NOMO-1 treated with dmso at 0.1 percent for 144 hours (cell line): ENCODE measurements around the gene SLC4A1.

ENCODE experiments used
- DNase-seq: peaks from one replicate; lab custom pipeline; 2025; ENCODE audit not compliant: unreplicated experiment; lab: John Stamatoyannopoulos, UW

The SLC4A1 gene

DNA sequence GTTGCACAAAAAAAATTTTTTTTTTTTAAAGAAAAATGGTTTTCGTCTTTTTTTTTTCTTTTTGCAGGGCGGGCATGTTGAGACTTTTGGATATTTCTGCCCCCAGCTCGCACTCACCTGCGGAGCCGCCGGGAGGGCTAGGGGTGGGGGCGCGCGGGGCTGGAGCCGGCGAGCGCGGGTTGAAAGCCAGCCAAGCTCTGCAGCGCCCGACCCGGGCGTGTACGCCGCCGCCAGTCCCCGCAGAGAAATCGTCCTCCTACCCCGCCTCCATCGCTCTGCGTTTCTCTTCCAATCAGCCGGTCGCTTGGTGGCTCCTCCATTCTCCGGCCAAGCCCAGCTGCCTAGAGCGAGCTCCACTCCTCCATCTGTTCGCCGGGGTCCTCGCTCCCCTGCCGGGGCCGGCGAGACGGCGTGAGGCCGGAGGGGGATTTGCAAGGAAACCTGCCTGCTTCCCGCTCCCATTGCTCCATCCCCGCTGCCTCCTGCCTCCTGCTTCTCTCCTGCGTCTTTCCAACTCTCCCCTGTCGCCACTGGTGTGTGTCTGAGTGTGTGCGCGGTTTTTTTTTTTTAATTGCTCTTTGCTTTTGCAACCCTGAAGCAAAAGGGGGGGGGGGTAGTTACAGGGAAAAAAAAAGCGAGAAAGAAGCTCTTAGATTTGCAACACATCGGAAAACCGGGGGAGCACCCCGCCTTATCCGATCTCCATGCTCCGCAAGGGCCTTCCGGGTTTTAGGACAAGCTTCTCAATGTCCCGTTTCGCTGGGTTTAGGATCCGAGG is 46.7 kb downstream of the SLC4A1 start:
- peak; percentile 40 for DNase-seq

DNA sequence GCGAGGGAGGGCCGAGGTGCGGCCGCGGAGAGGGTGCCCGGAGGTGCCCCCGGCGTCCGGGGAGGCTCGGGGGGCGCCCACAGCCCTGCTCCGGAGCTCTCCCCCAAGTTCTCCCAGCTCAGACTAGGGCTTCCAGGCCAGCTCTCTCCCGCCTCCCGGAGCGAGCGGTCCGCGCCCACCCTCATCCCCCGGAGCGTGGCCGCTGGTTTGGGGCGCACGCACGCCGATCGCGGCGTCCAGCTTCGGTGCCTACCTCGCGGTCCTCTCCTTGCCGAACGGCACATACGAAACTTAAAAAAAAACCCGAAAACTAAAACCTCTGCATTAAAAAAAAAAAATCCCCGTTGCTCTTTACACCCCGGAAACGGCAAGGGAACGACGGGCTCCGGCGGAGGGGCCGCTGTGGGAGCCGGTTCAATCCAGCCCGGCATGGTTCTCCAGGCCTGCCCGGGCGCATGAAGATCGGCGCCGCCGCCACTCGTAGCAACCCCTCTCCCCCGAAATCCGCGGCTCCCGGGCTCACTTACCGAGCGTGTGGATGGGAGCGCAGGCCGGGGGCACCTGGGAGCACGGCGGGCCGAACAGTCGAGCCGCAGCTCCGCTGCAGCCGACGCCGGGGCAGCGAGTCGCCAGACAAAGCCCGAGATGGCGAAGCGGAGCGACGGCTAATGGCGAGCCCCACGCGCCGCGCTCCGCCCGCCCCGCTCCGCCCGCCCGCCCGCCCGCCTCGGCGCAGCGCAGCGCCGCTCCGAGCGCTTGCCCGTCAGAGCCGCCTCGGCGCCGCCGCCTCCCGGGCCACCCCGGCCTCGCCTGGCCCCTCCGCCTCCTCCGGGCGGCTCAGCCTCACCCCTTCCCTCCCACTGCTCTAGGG is 47.5 kb downstream of the SLC4A1 start:
- peak; percentile 19 for DNase-seq

GRCh38 chr17:44219616-44220212 is 48.2 kb downstream of the SLC4A1 start, which contains the start of gene UBTF:
Gene UBTF (minus strand): TSS chr17:44219675. CDS start chr17:44218229, 1,446 bp downstream.
- DNase-seq = peak; percentile 48

GRCh38 chr17:44219108-44219615 is 48.8 kb downstream of the SLC4A1 start:
- peak; percentile 39 for DNase-seq

GRCh38 chr17:44218344-44219107 is 49.4 kb downstream of the SLC4A1 start:
- DNase-seq = peak; percentile 89

- no peak for DNase-seq
These were observed 50.1 kb downstream of the SLC4A1 start for GRCh38 chr17:44217738-44218343.

DNA sequence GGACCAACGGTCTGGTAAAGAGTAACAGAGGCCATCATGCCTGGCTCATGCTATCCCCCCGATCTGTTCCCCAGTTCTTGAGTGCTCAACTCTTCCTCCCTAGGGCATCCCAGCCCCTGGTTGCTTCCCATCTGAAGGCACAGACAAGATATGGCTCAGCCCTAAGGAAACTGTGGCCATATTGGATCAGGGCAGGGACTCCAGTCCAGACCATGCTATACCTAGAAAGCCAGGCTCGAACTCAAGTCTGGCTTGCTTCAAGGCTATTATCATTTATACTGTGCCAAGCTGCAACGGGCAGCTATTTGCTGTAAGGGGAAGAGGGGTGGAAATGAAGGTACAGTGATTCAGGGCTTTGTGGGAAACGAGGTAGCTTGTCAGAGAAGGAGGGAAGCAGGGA is 51.2 kb downstream of the SLC4A1 start:
- no peak for DNase-seq

DNA sequence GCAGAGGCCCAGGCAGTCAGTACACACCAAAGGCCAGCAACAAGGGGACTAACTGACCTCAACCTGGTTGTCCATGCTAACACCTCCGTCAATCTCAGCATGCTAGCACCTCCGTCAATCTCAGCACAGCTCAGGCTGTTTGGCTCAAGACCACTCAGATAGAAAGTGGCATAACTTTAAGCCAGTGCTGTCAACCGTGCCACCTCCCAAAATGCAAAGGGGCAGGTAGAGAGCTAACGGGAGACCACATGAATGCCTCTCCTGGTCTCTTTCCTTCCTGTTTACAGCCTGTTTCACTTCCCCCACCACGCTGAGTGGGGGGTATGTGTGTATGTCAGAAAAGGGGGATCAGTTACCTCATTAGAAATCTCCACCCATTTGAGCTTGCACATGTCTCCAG is 51.8 kb downstream of the SLC4A1 start:
- DNase-seq = no peak

DNA sequence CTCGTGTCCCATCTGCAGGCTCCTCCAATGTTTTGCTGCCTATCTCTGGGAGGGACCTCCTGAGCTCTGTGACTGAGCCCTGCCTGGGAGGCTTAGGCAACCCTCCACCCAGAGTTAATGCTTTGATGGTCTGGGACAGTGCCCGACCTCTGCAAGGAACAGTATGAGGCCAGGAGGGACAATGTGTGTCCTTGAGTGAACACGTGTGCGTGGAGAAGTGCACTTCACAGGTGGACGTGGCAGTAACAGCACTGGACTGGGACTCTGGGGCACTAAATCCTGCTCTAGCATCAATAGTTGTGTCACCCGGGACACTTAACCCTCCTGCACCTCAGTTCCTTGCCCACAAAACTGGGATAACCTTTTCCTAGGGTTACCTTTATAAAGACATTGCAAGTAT is 53.0 kb downstream of the SLC4A1 start:
- no peak for DNase-seq

GRCh38 chr17:44214230-44214494 is 53.8 kb downstream of the SLC4A1 start:
- DNase-seq = no peak

DNA sequence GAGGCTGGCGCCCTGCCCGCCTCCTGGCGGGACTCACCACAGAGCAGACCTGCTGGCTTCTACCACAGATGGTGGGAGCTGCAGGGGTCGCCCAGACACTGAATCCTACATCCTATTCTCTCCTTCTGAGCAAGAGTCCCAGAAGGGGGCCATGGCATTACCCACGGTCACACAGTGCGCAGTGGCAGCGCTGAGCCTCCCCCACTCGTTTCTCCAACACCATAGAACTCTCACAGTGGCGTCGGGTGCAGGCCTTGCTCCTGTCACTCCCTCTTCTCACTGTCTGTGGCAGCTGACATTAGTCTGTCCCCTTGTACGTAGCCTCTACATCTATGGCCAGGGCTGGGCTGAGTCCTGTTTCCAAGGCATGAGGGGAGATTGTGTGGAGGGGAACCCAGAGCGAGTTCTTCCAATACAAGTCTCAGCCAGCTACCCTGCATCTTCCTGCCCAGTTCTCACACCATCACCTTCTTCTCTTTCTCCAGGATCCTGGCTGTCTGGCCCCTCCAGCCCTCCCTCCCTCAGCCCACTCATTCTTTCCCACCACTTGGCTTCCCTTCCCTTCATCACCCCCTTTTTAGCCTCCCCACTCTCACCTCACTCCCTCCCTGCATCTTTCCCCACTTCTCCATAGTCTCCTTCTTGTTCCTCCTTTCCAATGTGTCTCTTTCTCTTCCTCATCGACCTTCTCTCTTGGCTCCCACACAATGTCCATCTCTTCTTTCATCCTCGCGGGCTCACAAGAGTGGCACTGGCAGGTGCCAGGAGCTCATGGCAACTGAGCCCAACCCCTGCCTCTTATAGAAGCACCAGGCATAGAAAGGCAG is 54.3 kb downstream of the SLC4A1 start:
- no peak for DNase-seq

DNA sequence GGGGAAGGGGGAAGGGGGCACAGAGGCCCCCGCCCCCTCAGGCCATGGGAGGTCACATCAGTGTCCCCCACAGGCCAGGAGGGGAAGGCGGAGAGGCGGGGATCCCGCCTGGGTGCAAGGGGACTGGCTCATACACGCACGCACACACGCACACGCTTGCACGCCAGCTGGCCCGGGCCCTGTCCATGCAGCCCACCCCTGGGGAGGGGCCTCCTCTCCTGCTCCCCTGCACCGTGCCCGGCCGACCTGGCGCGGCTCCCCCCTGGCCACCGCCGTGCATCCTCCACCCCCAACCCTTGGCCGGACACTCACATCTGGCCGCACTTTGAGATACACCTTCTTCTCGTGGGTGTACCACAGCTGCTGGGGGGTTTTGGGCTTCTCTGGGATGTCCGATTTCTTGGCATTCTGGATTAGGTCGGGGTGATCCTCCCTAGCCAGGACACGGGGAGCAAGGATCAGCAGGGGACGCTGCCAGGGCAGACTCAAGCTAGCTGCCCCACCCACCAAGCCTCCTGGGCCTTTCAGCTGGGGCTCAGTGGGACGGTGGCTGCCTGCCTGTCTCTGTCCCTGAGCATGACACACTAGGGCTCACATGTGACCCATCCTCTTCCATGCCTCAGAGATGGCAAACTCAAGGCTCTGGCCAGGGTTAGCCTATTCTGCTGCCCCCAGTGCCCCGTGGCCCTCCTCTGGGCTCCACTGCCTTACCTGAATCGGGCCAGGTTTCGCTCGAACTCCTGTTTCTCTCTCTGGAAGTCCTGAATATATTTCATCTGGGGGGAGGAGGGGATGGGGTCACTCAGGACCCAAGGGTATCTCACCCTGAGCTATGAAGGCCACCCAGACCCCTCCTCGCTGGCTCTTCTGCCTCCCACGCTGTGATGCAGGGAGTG is 55.2 kb downstream of the SLC4A1 start:
- no peak for DNase-seq

DNA sequence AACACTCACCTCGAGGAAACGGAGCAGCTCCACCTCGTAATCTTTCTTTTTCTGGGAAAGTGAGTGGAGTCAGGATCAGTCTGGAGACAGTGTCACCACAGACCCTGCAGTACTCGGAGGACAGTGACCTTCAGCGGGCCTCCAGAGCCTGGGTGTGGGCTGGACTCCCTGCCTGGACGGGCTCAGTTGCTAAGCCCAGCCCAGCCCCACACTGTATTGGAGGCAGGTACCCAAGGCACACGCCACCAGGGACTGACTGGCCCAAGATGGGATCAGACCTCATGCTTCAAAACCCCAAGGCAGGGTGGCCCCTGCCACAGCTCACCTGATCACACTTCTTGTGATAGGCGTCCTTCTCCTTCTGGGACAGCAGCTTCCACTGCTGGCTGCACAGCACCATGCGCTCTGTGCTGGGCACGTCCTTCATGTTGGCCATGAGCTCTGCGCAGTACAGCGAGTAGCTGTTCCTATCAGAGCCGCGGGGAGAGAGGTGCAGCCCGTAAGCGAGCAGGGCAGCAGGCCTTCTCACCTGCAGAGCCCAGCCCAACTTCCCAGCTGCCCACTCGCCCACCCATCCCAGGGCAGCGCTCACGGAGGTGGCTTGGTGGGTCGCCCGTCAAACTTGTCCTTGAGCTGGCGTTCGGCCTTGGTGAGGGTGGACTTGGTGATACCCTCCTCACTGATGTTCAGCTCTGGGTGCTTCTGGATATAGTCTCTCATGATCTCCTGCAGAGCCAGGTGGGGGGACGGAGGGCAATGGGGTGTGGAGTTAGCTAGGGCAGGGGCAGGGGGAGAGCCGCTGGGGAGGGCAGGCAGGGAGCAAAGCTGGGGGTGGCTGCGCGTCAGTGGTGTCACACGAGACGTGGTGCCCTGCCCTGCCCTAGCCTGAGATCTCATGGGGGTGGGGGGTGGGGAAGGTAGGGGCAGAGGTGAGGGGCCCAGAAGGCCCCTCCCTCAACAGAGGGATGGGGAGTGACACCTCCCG is 56.4 kb downstream of the SLC4A1 start:
- no peak for DNase-seq

- DNase-seq = peak; percentile 95
These were observed 57.4 kb downstream of the SLC4A1 start for GRCh38 chr17:44210342-44211192.

GRCh38 chr17:44209786-44210341 is 58.1 kb downstream of the SLC4A1 start:
- no peak for DNase-seq

- DNase-seq = no peak
These were observed 60.2 kb downstream of the SLC4A1 start for GRCh38 chr17:44207743-44208142.
